PFSK-1 (cell line): ENCODE data around the gene SLC16A7.

Experiments
- FOXP2 ChIP-seq: optimal IDR thresholded peaks from 2 replicates; pipeline ENCODE3; 2011; ENCODE audit warnings: borderline replicate concordance, control low read depth, inconsistent platforms; ENCODE audit not compliant: insufficient read depth; ENCODE audit errors: extremely low read length, extremely low read depth
- POLR2AphosphoS5 ChIP-seq: IDR thresholded peaks from 2 replicates; pipeline ENCODE4 v1.6.1; 2012; ENCODE audit warnings: low read depth, mild to moderate bottlenecking, control low read depth, low read length, moderate library complexity
- REST ChIP-seq, 2 experiments: IDR thresholded peaks; 2 replicates each; pipeline versions ENCODE4 v1.6.1 to v1.8.0; 2011 to 2012; ENCODE audit warnings: low read depth in 2 of 2, low read length in 2 of 2, control low read depth in 1 of 2, inconsistent platforms in 1 of 2, mild to moderate bottlenecking in 1 of 2, moderate library complexity in 1 of 2; ENCODE audit not compliant: insufficient read depth in 1 of 2
- SIN3A ChIP-seq: IDR thresholded peaks from 2 replicates; pipeline ENCODE4 v1.6.1; 2012; ENCODE audit warnings: mild to moderate bottlenecking, low read length, moderate library complexity, borderline replicate concordance; ENCODE audit not compliant: insufficient read depth
- TAF1 ChIP-seq: IDR thresholded peaks from 2 replicates; pipeline ENCODE4 v1.6.1; 2012; ENCODE audit warnings: low read length, control low read depth, borderline replicate concordance; ENCODE audit not compliant: insufficient read depth

SLC16A7 gene

GRCh38 chr12:59645242-59645641 lies 49.4 kb downstream of the SLC16A7 start:
- no peak for TF ChIP-seq FOXP2
- no peak for TF ChIP-seq SIN3A
- TF ChIP-seq POLR2AphosphoS5 = no peak
- TF ChIP-seq REST (IDR thresholded peaks at IDR 0.05; ENCODE audit: insufficient read depth in 1 of 2, low read depth in 2 of 2, low read length in 2 of 2) = no peak
- no peak for TF ChIP-seq TAF1

GRCh38 chr12:59646636-59647035 lies 50.8 kb downstream of the SLC16A7 start:
- no peak for TF ChIP-seq FOXP2
- TF ChIP-seq POLR2AphosphoS5 = no peak
- TF ChIP-seq SIN3A = no peak
- no peak for TF ChIP-seq TAF1
- TF ChIP-seq REST (IDR thresholded peaks at IDR 0.05; ENCODE audit: insufficient read depth in 1 of 2, low read depth in 2 of 2, low read length in 2 of 2) = no peak

- no peak for TF ChIP-seq FOXP2
Measured at GRCh38 chr12:59649203-59649602, 53.4 kb downstream of the SLC16A7 start.

GRCh38 chr12:59650588-59651228 lies 54.9 kb downstream of the SLC16A7 start:
- TF ChIP-seq SIN3A (no peak), POLR2AphosphoS5 (no peak), REST (IDR thresholded peaks at IDR 0.05; ENCODE audit: insufficient read depth in 1 of 2, low read depth in 2 of 2, low read length in 2 of 2) (no peak), FOXP2 (no peak), TAF1 (no peak)

GRCh38 chr12:59651229-59651920 lies 55.5 kb downstream of the SLC16A7 start:
- no peak for TF ChIP-seq SIN3A
- TF ChIP-seq TAF1 = no peak
- no peak for TF ChIP-seq FOXP2
- TF ChIP-seq POLR2AphosphoS5 = no peak
- TF ChIP-seq REST (IDR thresholded peaks at IDR 0.05; ENCODE audit: insufficient read depth in 1 of 2, low read depth in 2 of 2, low read length in 2 of 2) = no peak
